GM23338 (cell line): Measurements from ENCODE around the gene RUNX3.

ENCODE experiments used
- CREB1 ChIP-seq: fragments of 250-450 bp; sonication (Bioruptor Pico); IDR thresholded peaks from 2 replicates; pipeline ENCODE4 v1.5.0; 2020; ENCODE audit warnings: low read depth, mild to moderate bottlenecking, moderate library complexity
- EZH2 ChIP-seq: fragments of 200-600 bp; sonication (generic); IDR thresholded peaks from one replicate; pipeline ENCODE4 v1.8.0; 2017; ENCODE audit warnings: antibody characterized with exemption, mild to moderate bottlenecking, low read depth; ENCODE audit not compliant: unreplicated experiment
- TF ChIP-seq, protein P1 (sequence below), 2 experiments: fragments of 200-600 bp in 1 of 2; sonication (generic) in 1 of 2; conservative IDR thresholded peaks; 2 replicates each; pipeline versions ENCODE4 v1.5.1 to v1.6.1; 2016 to 2017; ENCODE audit warnings: antibody characterized with exemption in 2 of 2, low read depth in 2 of 2, mild to moderate bottlenecking in 2 of 2, moderate library complexity in 1 of 2

DNA sequence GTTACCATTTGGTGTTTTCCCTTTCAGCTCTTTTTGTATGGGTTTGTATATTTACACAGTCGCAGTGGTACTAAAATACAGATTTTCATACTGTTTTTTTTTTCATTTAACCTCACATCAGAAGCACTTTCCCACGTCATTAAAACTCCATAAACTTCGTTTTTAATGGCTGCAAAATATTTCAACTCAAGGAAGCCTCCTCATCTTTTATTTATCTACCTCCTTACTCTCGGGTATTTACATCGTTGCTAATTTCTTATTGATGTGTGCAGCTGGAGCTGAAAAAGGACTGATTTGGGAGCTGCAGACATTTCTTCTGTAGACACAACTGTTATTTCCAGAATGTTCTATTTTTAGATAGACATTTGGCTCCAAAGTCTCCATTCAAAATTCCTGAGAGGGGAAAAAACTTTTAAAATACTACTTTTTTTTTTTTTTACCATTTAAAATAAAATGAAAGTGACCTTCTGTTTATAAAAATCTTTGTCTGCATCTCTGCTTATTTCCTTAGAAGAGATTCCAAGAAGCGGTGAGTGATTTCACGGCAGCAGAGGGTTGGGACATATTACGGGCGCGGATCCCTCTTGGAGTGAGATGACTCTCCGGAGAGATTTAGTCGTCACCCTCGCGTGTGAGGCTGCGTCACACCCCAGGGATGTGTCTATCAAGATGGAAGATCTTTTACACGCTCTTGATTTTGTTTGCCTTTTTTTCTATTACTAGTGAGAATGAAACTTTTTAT, 10.1 kb downstream of the RUNX3 start:
- no peak for TF ChIP-seq EZH2
- TF ChIP-seq, protein P1, sequence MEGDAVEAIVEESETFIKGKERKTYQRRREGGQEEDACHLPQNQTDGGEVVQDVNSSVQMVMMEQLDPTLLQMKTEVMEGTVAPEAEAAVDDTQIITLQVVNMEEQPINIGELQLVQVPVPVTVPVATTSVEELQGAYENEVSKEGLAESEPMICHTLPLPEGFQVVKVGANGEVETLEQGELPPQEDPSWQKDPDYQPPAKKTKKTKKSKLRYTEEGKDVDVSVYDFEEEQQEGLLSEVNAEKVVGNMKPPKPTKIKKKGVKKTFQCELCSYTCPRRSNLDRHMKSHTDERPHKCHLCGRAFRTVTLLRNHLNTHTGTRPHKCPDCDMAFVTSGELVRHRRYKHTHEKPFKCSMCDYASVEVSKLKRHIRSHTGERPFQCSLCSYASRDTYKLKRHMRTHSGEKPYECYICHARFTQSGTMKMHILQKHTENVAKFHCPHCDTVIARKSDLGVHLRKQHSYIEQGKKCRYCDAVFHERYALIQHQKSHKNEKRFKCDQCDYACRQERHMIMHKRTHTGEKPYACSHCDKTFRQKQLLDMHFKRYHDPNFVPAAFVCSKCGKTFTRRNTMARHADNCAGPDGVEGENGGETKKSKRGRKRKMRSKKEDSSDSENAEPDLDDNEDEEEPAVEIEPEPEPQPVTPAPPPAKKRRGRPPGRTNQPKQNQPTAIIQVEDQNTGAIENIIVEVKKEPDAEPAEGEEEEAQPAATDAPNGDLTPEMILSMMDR (conservative IDR thresholded peaks at IDR 0.05; ENCODE audit: low read depth in 2 of 2), result no peak
- TF ChIP-seq CREB1 (CRISPR knock-in tag), result no peak
